ENCODE results near the gene HIC2. TPM values are rescaled to one million over a fixed set of nuclear protein-coding genes. Genes with fewer than 3 reads are reported as not detected.
"Not testable (repeated sequence)": the region's sequence is repeated elsewhere in the genome, so short reads cannot be mapped to it uniquely, and the experiment has no call there.

Gene HIC2
- total and polyA plus RNA-seq, 9 of the 15 experiments (the other 6 are each of a cell fraction or from before 2014, with no cell fraction given) = 1.7 to 117 (median 35.5) TPM

GRCh38 chr22:21468194-21469096 is 51.3 kb downstream of the HIC2 start:
- peak overlapping the region; percentile 74 for H2AFZ ChIP-seq (ENCODE audit: low read depth, low read length)
- BruUV-seq (replicated peaks); H3K79me2 ChIP-seq (ENCODE audit: control insufficient read depth, insufficient read depth, low read length); H3K9me1 ChIP-seq (ENCODE audit: control insufficient read depth, insufficient read depth, low read length); H3K9me3 ChIP-seq (replicated peaks; ENCODE audit: control insufficient read depth, insufficient read depth, low read depth, low read length); in situ Hi-C loops (cut with MboI); H3K27me3 ChIP-seq (ENCODE audit: control insufficient read depth in 2 of 2, insufficient read depth in 2 of 2, low read length in 2 of 2); POLR2A ChIA-PET; H3K36me3 ChIP-seq (ENCODE audit: control insufficient read depth, insufficient read depth, low read length); intact Hi-C loops (cut with micrococcal nuclease); H4K20me1 ChIP-seq (replicated peaks; ENCODE audit: control insufficient read depth, insufficient read depth, low read length); CTCF ChIA-PET (ENCODE audit: low intra/inter-chr PET ratio): not testable (repeated sequence)
- peak in 1 of 4 experiments; percentile 99 for DNase-seq (ENCODE audit: extremely low read depth in 1 of 4, low spot score in 3 of 4)
- H3K4me3 ChIP-seq = peak overlapping the region; percentile 42
- peak; percentile 19 for FAIRE-seq
- peak; percentile 97 for ATAC-seq
- peak overlapping the region; percentile 26 to 86; a peak in 3 of 4 replicates for H3K9ac ChIP-seq (ENCODE audit: insufficient read depth in 1 of 2, low read depth in 2 of 2, low read length in 2 of 2)
- H3K4me2 ChIP-seq (ENCODE audit: insufficient read depth, low read length) = peak overlapping the region; percentile 42; the same call in 1 of the 2 replicates
- peak overlapping the region; percentile 44; the same call in 1 of the 3 replicates for H3K27ac ChIP-seq (ENCODE audit: extremely low read depth, low read depth, low read length)
- under 1% methylated on average over 19 of the region's 60 CpGs for WGBS (ENCODE audit: insufficient coverage, low coverage, missing lambda C conversion rate)
- peaks cover 0 to 11% of the 10 kb centered on the region in 2 experiments; a peak in 2 of 5 replicates for H3K4me1 ChIP-seq (replicated peaks in 1 of 2; ENCODE audit: control insufficient read depth in 2 of 2, insufficient read depth in 2 of 2, low read length in 2 of 2)
- TF ChIP-seq, protein P1, sequence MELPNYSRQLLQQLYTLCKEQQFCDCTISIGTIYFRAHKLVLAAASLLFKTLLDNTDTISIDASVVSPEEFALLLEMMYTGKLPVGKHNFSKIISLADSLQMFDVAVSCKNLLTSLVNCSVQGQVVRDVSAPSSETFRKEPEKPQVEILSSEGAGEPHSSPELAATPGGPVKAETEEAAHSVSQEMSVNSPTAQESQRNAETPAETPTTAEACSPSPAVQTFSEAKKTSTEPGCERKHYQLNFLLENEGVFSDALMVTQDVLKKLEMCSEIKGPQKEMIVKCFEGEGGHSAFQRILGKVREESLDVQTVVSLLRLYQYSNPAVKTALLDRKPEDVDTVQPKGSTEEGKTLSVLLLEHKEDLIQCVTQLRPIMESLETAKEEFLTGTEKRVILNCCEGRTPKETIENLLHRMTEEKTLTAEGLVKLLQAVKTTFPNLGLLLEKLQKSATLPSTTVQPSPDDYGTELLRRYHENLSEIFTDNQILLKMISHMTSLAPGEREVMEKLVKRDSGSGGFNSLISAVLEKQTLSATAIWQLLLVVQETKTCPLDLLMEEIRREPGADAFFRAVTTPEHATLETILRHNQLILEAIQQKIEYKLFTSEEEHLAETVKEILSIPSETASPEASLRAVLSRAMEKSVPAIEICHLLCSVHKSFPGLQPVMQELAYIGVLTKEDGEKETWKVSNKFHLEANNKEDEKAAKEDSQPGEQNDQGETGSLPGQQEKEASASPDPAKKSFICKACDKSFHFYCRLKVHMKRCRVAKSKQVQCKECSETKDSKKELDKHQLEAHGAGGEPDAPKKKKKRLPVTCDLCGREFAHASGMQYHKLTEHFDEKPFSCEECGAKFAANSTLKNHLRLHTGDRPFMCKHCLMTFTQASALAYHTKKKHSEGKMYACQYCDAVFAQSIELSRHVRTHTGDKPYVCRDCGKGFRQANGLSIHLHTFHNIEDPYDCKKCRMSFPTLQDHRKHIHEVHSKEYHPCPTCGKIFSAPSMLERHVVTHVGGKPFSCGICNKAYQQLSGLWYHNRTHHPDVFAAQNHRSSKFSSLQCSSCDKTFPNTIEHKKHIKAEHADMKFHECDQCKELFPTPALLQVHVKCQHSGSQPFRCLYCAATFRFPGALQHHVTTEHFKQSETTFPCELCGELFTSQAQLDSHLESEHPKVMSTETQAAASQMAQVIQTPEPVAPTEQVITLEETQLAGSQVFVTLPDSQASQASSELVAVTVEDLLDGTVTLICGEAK (IDR thresholded peaks at IDR 0.05) = peak; percentile 69
- TF ChIP-seq, protein P1 (CRISPR knock-in tag; IDR thresholded peaks at IDR 0.05) = not testable (repeated sequence)
- TF ChIP-seq ZKSCAN1 (IDR thresholded peaks at IDR 0.05; ENCODE audit: low read depth, low read length) = 0 out of 2 replicates have a peak, but pooled peaks have one; percentile 27
- TF ChIP-seq CREM (IDR thresholded peaks at IDR 0.05; ENCODE audit: low read depth) = peak; percentile 31; the same call in 1 of the 2 replicates
- TF ChIP-seq, protein P2, sequence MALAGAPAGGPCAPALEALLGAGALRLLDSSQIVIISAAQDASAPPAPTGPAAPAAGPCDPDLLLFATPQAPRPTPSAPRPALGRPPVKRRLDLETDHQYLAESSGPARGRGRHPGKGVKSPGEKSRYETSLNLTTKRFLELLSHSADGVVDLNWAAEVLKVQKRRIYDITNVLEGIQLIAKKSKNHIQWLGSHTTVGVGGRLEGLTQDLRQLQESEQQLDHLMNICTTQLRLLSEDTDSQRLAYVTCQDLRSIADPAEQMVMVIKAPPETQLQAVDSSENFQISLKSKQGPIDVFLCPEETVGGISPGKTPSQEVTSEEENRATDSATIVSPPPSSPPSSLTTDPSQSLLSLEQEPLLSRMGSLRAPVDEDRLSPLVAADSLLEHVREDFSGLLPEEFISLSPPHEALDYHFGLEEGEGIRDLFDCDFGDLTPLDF (CRISPR knock-in tag; IDR thresholded peaks at IDR 0.05) = peak; percentile 66; the same call in 1 of the 2 replicates
- TF ChIP-seq MAZ (CRISPR knock-in tag; conservative IDR thresholded peaks at IDR 0.05 in 1 of 2, IDR thresholded peaks at IDR 0.05 in 1 of 2) = peak; percentile 34 to 47; a peak in 2 of 4 replicates
- TF ChIP-seq SP1 (CRISPR knock-in tag; IDR thresholded peaks at IDR 0.05) = peak; percentile 97
- peak; percentile 56; the same call in 1 of the 2 replicates for TF ChIP-seq POLR2G (IDR thresholded peaks at IDR 0.05; ENCODE audit: low read depth, low read length)
- TF ChIP-seq CXXC5 (CRISPR knock-in tag; IDR thresholded peaks at IDR 0.05) = peak; percentile 76
- TF ChIP-seq ZNF57 (CRISPR knock-in tag; IDR thresholded peaks at IDR 0.05) = 0 out of 2 replicates have a peak, but pooled peaks have one; percentile 24

All from K562 (cell line).